ENCODE data around the gene CLEC4F. TPM values are rescaled to one million over a fixed set of nuclear protein-coding genes. Genes with fewer than 3 reads are reported as not detected.

The CLEC4F gene
- total RNA-seq, 1 experiment from 2014 or later: not detected

DNA sequence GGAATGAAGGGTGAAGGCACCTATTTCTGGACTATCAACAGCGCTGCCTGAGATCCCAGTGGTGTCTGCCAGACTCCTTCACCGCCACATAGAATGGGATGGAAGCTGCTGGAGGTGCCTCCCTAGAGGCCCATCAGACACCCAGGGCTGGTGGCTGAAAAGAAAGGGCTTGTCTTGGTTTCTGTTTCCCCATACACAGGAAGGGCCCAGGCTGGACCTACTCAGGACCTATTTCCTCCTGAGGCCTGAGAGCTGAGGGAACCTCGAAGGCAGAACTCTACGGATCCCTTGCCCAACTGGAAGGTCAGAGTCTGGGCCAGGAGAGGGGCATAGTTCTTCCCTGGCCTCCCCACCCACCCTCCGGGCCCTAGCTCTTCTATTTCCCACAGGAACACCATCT lies 2.9 kb upstream of the CLEC4F start (continued):
- TF ChIP-seq, protein P1, sequence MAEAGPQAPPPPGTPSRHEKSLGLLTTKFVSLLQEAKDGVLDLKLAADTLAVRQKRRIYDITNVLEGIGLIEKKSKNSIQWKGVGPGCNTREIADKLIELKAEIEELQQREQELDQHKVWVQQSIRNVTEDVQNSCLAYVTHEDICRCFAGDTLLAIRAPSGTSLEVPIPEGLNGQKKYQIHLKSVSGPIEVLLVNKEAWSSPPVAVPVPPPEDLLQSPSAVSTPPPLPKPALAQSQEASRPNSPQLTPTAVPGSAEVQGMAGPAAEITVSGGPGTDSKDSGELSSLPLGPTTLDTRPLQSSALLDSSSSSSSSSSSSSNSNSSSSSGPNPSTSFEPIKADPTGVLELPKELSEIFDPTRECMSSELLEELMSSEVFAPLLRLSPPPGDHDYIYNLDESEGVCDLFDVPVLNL (CRISPR knock-in tag; IDR thresholded peaks at IDR 0.05; ENCODE audit: borderline replicate concordance, low read depth): no peak
- TF ChIP-seq TP53 (CRISPR knock-in tag; IDR thresholded peaks at IDR 0.05) (no peak), GRHL2 (CRISPR knock-in tag; IDR thresholded peaks at IDR 0.05; ENCODE audit: insufficient replicate concordance, severe bottlenecking) (no peak), ZNF317 (CRISPR knock-in tag; IDR thresholded peaks at IDR 0.05; ENCODE audit: borderline replicate concordance, low read depth) (no peak)
- TF ChIP-seq, protein P2, sequence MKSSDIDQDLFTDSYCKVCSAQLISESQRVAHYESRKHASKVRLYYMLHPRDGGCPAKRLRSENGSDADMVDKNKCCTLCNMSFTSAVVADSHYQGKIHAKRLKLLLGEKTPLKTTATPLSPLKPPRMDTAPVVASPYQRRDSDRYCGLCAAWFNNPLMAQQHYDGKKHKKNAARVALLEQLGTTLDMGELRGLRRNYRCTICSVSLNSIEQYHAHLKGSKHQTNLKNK (CRISPR knock-in tag; IDR thresholded peaks at IDR 0.05): no peak

DNA sequence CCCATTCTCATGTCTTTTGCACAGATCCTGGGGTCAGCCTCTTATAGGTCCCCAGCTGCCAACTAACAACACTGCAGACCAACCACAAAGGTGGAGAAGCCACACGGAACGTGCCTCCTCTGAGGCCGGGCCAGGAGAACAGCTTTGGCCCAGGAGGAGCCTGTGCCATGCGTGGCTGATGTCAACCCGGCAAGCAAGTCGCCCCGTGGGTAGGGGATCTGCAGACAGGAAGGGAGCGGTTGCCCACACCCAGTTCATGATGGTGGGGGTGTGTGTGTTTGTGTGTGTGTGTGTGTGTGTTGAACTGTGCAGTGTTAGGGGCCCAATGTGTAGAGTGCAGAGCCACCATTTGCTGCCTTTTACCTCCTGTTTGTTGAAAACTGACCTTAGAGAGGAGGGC lies 2.4 kb upstream of the CLEC4F start:
- Mint-ChIP-seq H3K36me3 (no peaks in the 10 kb centered on the region), H3K27me3 (ENCODE audit: low read depth) (peaks cover 19% of the 10 kb centered on the region), H3K4me3 (no peak overlapping the region), H3K9me3 (no peaks in the 10 kb centered on the region), H3K4me1 (peaks cover 4% of the 10 kb centered on the region), H3K27ac (no peak overlapping the region)
- no peak for DNase-seq (ENCODE audit: low spot score)
- CTCF ChIA-PET: no interaction called here
- POLR2A ChIA-PET: no interaction called here
- TF ChIP-seq, protein P3, sequence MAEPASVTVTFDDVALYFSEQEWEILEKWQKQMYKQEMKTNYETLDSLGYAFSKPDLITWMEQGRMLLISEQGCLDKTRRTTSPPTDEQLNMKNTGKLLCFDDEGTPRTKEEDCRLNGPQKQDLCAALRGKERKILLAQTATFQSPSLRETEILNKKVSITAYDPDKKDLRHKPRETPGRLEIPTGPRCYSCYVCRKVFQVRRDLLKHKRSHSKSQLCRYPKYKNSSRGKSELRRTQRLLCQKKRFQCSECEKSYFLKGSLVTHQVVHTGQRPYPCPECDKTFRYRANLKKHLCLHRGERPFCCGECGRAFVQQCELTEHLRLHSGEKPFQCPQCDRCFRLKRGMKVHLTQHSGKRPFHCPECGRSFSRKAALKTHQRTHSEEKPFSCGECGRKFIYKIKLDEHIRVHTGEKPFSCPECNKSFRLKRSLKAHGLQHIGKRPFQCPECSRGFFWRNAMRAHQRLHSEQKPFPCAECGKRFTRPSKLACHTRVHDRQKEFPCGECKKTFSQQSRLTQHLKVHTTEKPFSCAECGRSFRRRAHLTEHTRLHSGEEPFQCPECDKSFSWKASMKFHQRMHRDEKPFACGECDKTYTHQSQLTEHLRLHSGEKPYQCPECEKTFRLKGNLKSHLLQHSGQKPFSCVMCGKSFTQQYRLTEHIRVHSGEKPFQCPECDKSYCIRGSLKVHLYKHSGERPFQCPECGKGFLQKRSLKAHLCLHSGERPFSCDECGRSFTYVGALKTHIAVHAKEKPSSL (CRISPR knock-in tag; conservative IDR thresholded peaks at IDR 0.05): no peak
- TF ChIP-seq FOXP1 (CRISPR knock-in tag; IDR thresholded peaks at IDR 0.05; ENCODE audit: borderline replicate concordance) (no peak), NFE2L1 (CRISPR knock-in tag; IDR thresholded peaks at IDR 0.05) (no peak), CREB1 (CRISPR knock-in tag; IDR thresholded peaks at IDR 0.05) (no peak)
- TF ChIP-seq, protein P4, sequence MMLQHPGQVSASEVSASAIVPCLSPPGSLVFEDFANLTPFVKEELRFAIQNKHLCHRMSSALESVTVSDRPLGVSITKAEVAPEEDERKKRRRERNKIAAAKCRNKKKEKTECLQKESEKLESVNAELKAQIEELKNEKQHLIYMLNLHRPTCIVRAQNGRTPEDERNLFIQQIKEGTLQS (CRISPR knock-in tag; conservative IDR thresholded peaks at IDR 0.05): no peak
- TF ChIP-seq, protein P5, sequence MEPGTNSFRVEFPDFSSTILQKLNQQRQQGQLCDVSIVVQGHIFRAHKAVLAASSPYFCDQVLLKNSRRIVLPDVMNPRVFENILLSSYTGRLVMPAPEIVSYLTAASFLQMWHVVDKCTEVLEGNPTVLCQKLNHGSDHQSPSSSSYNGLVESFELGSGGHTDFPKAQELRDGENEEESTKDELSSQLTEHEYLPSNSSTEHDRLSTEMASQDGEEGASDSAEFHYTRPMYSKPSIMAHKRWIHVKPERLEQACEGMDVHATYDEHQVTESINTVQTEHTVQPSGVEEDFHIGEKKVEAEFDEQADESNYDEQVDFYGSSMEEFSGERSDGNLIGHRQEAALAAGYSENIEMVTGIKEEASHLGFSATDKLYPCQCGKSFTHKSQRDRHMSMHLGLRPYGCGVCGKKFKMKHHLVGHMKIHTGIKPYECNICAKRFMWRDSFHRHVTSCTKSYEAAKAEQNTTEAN (CRISPR knock-in tag; IDR thresholded peaks at IDR 0.05): no peak
- no peak for ATAC-seq

DNA sequence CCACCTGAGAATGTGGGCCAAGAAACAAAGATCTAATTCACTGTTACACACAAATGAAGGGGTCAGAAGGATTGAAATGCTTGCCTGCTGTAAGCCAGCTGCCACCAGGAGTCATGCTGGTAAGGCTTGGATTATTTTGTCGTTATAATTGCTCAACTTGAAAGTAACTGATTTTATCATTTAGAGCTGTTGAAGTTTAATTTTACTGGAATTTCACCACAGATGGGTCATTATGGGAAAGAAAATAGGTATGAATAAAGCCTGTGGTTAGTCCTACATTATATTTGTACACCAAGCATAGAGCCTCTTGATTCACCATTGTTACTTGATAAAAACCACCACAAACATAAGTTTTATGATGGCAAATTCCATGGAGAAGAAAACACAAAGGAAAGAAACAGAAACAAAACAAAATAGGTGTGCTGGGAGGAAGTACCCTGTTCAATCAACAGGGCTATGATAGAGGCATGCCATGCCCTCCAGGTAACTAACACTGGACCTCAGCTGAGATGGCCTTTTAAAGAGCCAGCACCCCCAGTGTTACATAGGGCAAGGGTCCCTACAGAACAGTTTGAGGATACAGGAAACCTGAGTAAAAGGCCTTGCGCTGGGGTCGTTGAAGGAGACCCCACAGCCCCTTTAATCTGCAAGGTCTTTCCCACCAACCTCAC lies 3.0 kb downstream of the CLEC4F start:
- H3K4me3 Mint-ChIP-seq: no peak overlapping the region
- ATAC-seq: no peak
- no peaks in the 10 kb centered on the region for H3K36me3 Mint-ChIP-seq
- H3K27me3 Mint-ChIP-seq (ENCODE audit: low read depth): peaks cover 44% of the 10 kb centered on the region
- CTCF ChIA-PET: no interaction called here
- no peaks in the 10 kb centered on the region for H3K4me1 Mint-ChIP-seq
- no peak for DNase-seq (ENCODE audit: low spot score)
- POLR2A ChIA-PET: no interaction called here
- no peaks in the 10 kb centered on the region for H3K9me3 Mint-ChIP-seq
- no peak overlapping the region for H3K27ac Mint-ChIP-seq
- no peak for TF ChIP-seq ZNF317 (CRISPR knock-in tag; IDR thresholded peaks at IDR 0.05; ENCODE audit: borderline replicate concordance, low read depth)
- TF ChIP-seq, protein P6, sequence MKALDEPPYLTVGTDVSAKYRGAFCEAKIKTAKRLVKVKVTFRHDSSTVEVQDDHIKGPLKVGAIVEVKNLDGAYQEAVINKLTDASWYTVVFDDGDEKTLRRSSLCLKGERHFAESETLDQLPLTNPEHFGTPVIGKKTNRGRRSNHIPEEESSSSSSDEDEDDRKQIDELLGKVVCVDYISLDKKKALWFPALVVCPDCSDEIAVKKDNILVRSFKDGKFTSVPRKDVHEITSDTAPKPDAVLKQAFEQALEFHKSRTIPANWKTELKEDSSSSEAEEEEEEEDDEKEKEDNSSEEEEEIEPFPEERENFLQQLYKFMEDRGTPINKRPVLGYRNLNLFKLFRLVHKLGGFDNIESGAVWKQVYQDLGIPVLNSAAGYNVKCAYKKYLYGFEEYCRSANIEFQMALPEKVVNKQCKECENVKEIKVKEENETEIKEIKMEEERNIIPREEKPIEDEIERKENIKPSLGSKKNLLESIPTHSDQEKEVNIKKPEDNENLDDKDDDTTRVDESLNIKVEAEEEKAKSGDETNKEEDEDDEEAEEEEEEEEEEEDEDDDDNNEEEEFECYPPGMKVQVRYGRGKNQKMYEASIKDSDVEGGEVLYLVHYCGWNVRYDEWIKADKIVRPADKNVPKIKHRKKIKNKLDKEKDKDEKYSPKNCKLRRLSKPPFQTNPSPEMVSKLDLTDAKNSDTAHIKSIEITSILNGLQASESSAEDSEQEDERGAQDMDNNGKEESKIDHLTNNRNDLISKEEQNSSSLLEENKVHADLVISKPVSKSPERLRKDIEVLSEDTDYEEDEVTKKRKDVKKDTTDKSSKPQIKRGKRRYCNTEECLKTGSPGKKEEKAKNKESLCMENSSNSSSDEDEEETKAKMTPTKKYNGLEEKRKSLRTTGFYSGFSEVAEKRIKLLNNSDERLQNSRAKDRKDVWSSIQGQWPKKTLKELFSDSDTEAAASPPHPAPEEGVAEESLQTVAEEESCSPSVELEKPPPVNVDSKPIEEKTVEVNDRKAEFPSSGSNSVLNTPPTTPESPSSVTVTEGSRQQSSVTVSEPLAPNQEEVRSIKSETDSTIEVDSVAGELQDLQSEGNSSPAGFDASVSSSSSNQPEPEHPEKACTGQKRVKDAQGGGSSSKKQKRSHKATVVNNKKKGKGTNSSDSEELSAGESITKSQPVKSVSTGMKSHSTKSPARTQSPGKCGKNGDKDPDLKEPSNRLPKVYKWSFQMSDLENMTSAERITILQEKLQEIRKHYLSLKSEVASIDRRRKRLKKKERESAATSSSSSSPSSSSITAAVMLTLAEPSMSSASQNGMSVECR (CRISPR knock-in tag; IDR thresholded peaks at IDR 0.05; ENCODE audit: borderline replicate concordance): no peak
- TF ChIP-seq NFE2L1 (CRISPR knock-in tag; IDR thresholded peaks at IDR 0.05): no peak
- no peak for TF ChIP-seq TCF7 (CRISPR knock-in tag; IDR thresholded peaks at IDR 0.05; ENCODE audit: low read depth)
- no peak for TF ChIP-seq ZNF396 (CRISPR knock-in tag; IDR thresholded peaks at IDR 0.05; ENCODE audit: borderline replicate concordance)

All from WTC11 (cell line).